ENCODE data around the gene PTPRN2.
"Not testable (repeated sequence)": the region's sequence is repeated elsewhere in the genome, so short reads cannot be mapped to it uniquely, and the experiment has no call there.

Gene PTPRN2

GRCh38 chr7:158315881-158316280 is 271.7 kb downstream of the PTPRN2 start:
- no peak for DNase-seq

- no peak for DNase-seq
Measured at GRCh38 chr7:158315326-158315725, 272.3 kb downstream of the PTPRN2 start.

- no peak for DNase-seq
Measured at GRCh38 chr7:158314394-158314793, 273.2 kb downstream of the PTPRN2 start.

GRCh38 chr7:158313931-158314330 is 273.7 kb downstream of the PTPRN2 start:
- no peak for DNase-seq

- DNase-seq: no peak
Measured at GRCh38 chr7:158312789-158313188, 274.8 kb downstream of the PTPRN2 start.

DNA sequence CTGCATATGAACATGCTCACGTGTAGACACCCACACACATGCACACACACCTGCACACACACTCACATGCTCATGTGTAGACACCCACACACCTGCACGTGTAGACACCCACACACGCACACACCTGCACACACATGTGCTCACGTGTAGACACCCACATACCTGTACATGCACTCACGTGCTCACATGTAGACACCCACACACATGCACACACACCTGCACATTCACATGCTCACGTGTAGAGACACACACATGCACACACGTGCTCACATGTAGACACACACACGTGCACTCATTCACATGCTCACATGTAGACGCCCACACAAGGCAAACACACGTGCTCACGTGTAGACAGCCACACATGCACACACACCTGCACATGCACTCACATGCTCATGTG is 275.8 kb downstream of the PTPRN2 start:
- no peak for DNase-seq

- no peak for DNase-seq
Measured at GRCh38 chr7:158310924-158311666, 276.5 kb downstream of the PTPRN2 start.

GRCh38 chr7:158309868-158310763 is 277.5 kb downstream of the PTPRN2 start:
- no peak for DNase-seq

GRCh38 chr7:158308001-158308400 is 279.6 kb downstream of the PTPRN2 start:
- DNase-seq: no peak

- DNase-seq: not testable (repeated sequence)
Measured at GRCh38 chr7:158304072-158304471, 283.6 kb downstream of the PTPRN2 start.

DNA sequence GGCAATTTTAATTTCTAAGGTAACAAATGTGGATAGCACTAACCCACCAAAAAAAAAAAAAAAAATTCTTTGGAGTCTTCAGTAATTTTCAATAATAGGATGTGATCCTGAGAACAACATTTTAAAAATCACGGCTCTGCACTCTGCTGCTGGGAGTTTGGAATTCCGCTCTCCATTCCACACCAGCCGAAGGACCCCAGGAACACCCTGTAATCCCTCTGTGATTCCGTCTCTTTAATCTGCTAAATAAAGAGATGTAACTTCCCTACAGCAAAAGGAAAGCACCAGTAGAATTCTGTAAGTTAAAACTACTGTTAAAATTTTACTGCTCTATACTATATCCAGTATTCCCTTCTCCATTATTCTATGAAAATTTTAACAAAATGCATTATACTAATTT is 284.5 kb downstream of the PTPRN2 start:
- no peak for DNase-seq

GRCh38 chr7:158302274-158303070 is 285.2 kb downstream of the PTPRN2 start:
- no peak for DNase-seq

DNA sequence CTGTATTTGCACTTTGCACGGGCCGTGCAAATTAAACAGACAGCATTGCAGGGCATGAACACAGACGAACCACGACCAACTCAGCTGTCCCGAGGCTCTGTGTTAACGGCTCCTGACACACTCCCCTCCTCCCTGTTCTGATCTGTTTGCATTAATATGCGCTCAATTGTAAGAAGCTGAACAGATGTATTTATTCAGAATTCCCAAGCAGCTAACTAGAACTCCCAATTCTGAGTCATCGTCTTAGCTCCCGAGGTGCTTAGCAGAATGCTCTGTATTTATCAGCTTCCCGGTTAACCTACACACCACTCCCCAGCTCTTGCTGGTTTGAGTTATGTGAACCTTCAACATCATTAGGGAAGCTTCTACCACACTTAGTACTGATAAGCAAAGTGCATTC is 286.4 kb downstream of the PTPRN2 start:
- DNase-seq: no peak

DNA sequence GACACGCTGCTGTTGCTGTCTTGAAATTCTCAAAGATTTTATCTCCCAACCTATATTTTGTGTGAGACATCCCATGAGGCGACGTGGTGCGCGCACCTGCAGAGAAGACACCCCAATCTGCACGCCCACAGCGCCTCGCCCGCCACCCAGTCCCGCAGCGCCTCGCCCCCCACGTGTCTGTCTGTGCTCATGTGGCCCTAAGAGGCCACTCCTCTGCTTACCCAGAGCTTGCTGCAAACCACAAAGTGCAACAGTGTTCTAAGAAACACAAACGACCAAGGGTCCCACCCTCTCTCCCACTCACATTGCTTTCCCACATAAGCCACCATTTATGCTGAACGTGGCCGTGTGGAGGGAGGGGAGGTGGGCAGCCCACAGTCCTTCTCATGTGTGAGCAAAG is 287.2 kb downstream of the PTPRN2 start:
- no peak for DNase-seq

DNA sequence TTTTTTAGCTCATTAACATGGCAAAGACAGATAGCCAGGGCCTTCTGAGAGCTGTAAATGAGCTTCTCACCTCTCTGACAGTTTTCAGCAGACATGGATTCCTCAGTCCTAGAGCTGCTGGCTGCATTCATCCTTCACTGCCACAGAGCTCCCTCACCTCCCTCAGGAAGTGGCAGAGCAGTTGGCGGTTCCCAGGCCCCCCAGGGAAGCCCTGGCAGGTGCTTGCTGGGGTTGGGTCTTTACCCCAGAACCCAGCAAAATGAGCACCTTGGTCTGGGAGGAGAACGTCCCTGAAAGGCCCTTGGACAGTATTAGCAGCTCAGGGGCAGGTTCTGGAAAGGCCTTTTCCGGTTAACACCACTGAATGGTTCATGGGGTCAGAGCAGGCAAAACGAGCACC is 288.0 kb downstream of the PTPRN2 start:
- DNase-seq: no peak

GRCh38 chr7:158296798-158297104 is 290.9 kb downstream of the PTPRN2 start:
- DNase-seq: no peak

DNA sequence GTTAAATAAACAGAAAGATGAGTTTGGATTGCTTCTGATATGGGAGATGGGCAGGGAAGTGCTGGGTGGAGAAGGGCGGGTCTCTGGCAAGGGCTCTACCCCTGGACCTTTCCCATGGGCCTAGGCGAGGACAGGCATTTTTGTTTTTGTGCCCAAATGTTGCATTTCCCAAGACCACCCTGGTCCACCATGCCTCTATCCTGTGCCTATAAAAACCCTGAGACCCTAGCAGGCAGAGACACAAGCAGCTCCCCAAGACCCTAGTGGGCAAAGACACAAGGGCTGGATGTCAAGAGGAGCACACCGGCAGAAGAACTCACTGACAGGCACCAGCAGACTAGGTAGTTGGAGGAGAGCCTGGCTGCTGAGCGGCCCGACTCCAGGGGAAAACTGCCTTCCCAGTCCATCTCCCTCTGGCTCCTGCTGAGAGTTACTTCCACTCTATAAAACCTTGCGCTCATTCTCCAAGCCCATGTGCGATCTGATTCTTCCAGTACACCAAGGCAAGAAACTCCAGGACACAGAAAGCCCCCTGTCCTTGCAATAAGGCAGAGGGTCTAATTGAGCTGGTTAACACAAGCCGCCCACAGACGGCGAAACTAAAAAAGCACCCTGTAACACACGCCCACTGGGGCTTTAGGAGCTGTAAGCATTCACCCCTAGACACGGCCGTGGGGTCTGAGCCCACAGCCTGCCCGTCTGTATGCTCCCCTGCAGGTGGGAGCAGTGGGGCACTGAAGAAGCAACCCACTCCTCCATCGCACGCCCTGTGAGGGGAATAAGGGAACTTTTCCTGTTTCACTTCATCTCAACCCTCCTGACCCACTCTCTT is 291.4 kb downstream of the PTPRN2 start:
- no peak for DNase-seq

DNA sequence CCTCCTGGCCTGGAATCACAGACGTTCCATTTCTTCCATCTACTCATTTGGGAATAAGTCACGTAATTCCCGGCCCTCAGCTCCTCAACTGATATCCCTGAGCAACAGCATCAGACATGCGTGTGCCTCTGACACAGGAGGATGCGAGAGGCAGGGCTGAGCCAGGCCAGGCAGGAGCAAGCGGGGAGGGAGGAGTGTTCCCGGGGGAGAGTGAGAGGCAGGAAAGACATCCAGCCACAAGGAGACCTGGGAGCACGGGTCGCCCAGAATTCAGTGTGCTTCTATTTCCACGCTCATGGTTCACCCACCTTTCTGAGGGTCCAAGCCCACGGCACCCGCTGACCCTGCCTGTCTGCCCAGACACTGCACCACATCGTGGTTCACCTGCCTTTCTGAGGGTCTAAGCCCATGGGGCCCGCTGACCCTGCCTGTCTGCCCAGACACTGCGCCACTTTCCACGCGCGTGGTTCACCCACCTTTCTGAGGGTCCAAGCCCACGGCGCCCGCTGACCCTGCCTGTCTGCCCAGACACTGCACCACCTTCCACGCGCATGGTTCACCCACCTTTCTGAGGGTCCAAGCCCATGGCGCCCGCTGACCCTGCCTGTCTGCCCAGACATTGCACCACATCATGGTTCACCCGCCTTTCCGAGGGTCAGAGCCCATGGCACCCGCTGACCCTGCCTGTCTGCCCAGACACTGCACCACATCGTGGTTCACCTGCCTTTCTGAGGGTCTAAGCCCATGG is 293.0 kb downstream of the PTPRN2 start:
- DNase-seq: not testable (repeated sequence)

DNA sequence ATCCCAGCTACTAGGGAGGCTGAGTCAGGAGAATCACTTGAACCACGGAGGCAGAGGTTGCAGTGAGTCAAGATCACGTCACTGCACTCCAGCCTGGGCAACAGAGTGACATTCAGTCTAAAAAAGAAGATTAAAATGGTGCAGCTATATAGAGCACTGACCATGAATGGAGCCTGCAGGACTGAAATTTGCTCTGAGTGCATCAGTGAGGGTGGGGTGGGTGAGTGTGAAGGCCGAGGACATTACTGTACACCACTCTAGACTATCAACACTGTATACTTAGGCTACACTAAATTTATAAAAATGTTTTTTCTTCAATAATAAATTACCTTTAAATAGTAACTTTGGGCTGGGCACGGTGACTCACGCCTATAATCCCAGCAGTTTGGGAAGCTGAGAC is 294.7 kb downstream of the PTPRN2 start:
- DNase-seq: no peak

- no peak for DNase-seq
Measured at GRCh38 chr7:158291998-158292397, 295.6 kb downstream of the PTPRN2 start.

DNA sequence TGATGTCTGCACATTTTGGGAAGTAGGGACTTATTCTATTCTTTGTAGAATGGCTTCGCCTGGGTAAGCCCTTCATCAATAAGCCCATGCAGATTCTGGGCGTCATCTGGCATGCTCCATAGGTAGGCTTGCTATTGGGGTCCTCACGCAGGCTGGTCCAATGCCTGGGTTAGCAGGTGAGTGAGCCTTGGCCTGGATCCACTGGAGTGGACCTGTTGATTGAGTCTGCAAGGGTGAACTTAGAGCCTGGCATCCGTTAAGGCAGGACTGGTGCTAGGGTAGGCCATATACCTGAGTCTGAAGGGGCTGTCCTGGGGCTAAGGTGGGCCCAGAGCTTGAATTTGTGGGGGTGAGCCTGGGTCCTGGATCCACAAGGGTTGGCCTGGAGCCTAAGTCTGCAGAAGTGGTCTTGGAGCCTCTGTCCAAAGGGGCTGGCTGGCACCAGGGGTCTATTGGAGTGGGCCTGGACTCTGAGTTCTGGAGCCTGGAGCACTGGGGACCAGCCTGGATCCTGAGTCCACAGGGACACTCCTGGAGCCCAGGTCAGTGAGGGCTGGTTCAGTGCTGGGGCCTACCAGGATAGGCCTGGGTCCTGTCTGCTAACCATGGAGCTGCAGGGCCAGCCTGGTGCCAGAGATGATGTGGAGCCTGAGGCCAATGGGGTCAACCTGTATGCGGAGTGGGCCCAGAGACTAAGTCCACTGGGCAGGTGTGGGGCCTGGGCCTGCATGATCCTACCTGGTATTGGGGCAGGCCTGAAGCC is 297.7 kb downstream of the PTPRN2 start:
- DNase-seq: no peak

All from fibroblast of upper back skin (primary cell).